Naive thymus-derived CD4-positive, alpha-beta T cell (primary cell): ENCODE data around the gene MSL3B.

Source experiments
- ATAC-seq: fragments of 150-1000 bp; cut with Tn5 transposase; 2 replicates; pipeline ENCODE4 v1.10.0; 2021; ENCODE audit warnings: mild to moderate bottlenecking, moderate library complexity
- CTCF ChIA-PET: fragments of 350-600 bp; sonication (Branson Sonifier 250); formaldehyde crosslinking; loops from one replicate; lab custom pipeline; 2021; ENCODE audit warnings: antibody characterized with exemption; lab: Charles Lee
- POLR2A ChIA-PET: fragments of 350-600 bp; sonication (Branson Sonifier 250); formaldehyde crosslinking; loops from one replicate; lab custom pipeline; 2021; ENCODE audit warnings: antibody characterized with exemption, inconsistent platforms; lab: Charles Lee
- DNase-seq, 9 donors: peaks; one replicate each; pipeline versions ENCODE4 v3.0.0 to v3.0.0-alpha.2; 2020 to 2022; ENCODE audit warnings: mixed read lengths in 1 of 9
- H3K27ac ChIP-seq: one replicate; pipeline ENCODE4 v1.7.0; 2013; ENCODE audit warnings: mild to moderate bottlenecking, low read depth, low read length, moderate library complexity
- H3K27me3 ChIP-seq, 2 donors: one replicate each; pipeline ENCODE4 v1.7.0; 2013; ENCODE audit warnings: low read length in 2 of 2, mild to moderate bottlenecking in 2 of 2, moderate library complexity in 2 of 2; ENCODE audit not compliant: control insufficient read depth in 2 of 2, insufficient read depth in 2 of 2
- H3K36me3 ChIP-seq, 3 experiments: 1 replicate in 2 of 3; 2 replicates in 1 of 3; pipeline ENCODE4 v1.7.0; 2013; ENCODE audit warnings: low read length in 3 of 3, mild to moderate bottlenecking in 3 of 3, moderate library complexity in 1 of 3; ENCODE audit not compliant: insufficient read depth in 3 of 3, control insufficient read depth in 2 of 3
- H3K4me1 ChIP-seq, 2 donors: one replicate each; pipeline ENCODE4 v1.7.0; 2013; ENCODE audit warnings: low read length in 2 of 2, mild to moderate bottlenecking in 2 of 2, moderate library complexity in 1 of 2; ENCODE audit not compliant: control insufficient read depth in 2 of 2, insufficient read depth in 2 of 2
- H3K4me3 ChIP-seq: 2 replicates; pipeline ENCODE4 v1.7.0; 2013; ENCODE audit warnings: mild to moderate bottlenecking, low read length
- H3K9me3 ChIP-seq, 3 experiments: 1 replicate in 2 of 3; 2 replicates in 1 of 3; pipeline ENCODE4 v1.7.0; 2013; ENCODE audit warnings: low read length in 3 of 3; ENCODE audit not compliant: control insufficient read depth in 2 of 3
- H3K27ac Mint-ChIP-seq, 9 donors: one replicate each; pipeline ENCODE4 v1.8.0; 2020 to 2022; ENCODE audit warnings: mixed read lengths in 9 of 9, mild to moderate bottlenecking in 8 of 9, moderate library complexity in 5 of 9, inconsistent platforms in 2 of 9
- H3K27me3 Mint-ChIP-seq, 5 donors: one replicate each; pipeline ENCODE4 v1.8.0; 2021 to 2022; ENCODE audit warnings: mixed read lengths in 5 of 5, mild to moderate bottlenecking in 1 of 5
- H3K36me3 Mint-ChIP-seq, 5 donors: one replicate each; pipeline ENCODE4 v1.8.0; 2020 to 2022; ENCODE audit warnings: mixed read lengths in 5 of 5, mild to moderate bottlenecking in 3 of 5, inconsistent platforms in 1 of 5
- H3K4me1 Mint-ChIP-seq, 7 donors: one replicate each; pipeline ENCODE4 v1.8.0; 2020 to 2022; ENCODE audit warnings: mixed read lengths in 7 of 7, mild to moderate bottlenecking in 3 of 7, inconsistent platforms in 1 of 7
- H3K4me3 Mint-ChIP-seq, 10 donors: one replicate each; pipeline ENCODE4 v1.8.0; 2020 to 2022; ENCODE audit warnings: mild to moderate bottlenecking in 10 of 10, mixed read lengths in 10 of 10, moderate library complexity in 6 of 10, inconsistent platforms in 2 of 10
- H3K9me3 Mint-ChIP-seq, 11 donors: one replicate each; pipeline ENCODE4 v1.8.0; 2020 to 2022; ENCODE audit warnings: mixed read lengths in 11 of 11, mild to moderate bottlenecking in 4 of 11, inconsistent platforms in 1 of 11, moderate library complexity in 1 of 11
- intact Hi-C, 2 donors: fragments of 100-400 bp; cut with micrococcal nuclease; formaldehyde crosslinking; loops; one replicate each; pipeline ENCODE4 v1.15.1; 2023

The MSL3B gene

DNA sequence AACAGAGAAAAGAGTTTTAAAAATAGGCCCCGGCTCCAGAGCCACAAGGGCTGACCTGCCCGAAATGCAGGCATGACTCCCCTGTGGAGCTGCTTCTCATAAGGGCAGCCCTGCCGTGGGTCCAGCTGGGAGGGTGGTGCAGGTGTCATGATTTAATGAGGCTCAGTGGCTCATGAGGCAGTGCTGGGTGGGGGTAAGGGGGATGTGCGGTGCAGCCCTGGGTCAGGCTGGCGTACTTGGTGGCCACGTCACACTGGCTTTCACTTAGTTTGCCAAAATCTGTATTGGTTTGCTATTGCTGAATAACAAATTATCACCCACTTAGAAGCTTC is 47.4 kb downstream of the MSL3B start:
- ATAC-seq (no peak), DNase-seq (no peak)
- Mint-ChIP-seq H3K27ac (peak overlapping the region in 1 of 9 donors; percentile 72), H3K27me3 (peaks cover 0 to 16% (median 5%) of the 10 kb centered on the region in 5 donors), H3K4me1 (no peaks in the 10 kb centered on the region), H3K4me3 (no peak overlapping the region), H3K9me3 (peaks cover 0 to 4% (median 0%) of the 10 kb centered on the region in 11 donors), H3K36me3 (no peaks in the 10 kb centered on the region)
- Histone ChIP-seq H3K4me1 (no peaks in the 10 kb centered on the region), H3K9me3 (no peaks in the 10 kb centered on the region), H3K27ac (no peak overlapping the region), H3K4me3 (no peak overlapping the region), H3K36me3 (no peaks in the 10 kb centered on the region), H3K27me3 (no peaks in the 10 kb centered on the region)
- CTCF ChIA-PET: no interaction called here
- intact Hi-C loops: no loop called here
- POLR2A ChIA-PET: no interaction called here

- H3K4me3 ChIP-seq: no peak overlapping the region
- ATAC-seq (no peak), DNase-seq (no peak)
- H3K27me3 Mint-ChIP-seq: peaks cover 0 to 16% (median 5%) of the 10 kb centered on the region in 5 donors
- CTCF ChIA-PET: no interaction called here
- H3K36me3 Mint-ChIP-seq: no peaks in the 10 kb centered on the region
- no peaks in the 10 kb centered on the region for H3K27me3 ChIP-seq
- no peaks in the 10 kb centered on the region for H3K4me1 Mint-ChIP-seq
- peaks cover 0 to 1% (median 0%) of the 10 kb centered on the region in 11 donors for H3K9me3 Mint-ChIP-seq
- H3K27ac ChIP-seq: no peak overlapping the region
- intact Hi-C loops: no loop called here
- peak overlapping the region in 1 of 9 donors; percentile 72 for H3K27ac Mint-ChIP-seq
- no peaks in the 10 kb centered on the region for H3K4me1 ChIP-seq
- H3K9me3 ChIP-seq: no peaks in the 10 kb centered on the region
- POLR2A ChIA-PET: no interaction called here
- H3K36me3 ChIP-seq: no peaks in the 10 kb centered on the region
- H3K4me3 Mint-ChIP-seq: no peak overlapping the region
These were observed 48.1 kb downstream of the MSL3B start for GRCh38 chr2:233819884-233820773.

GRCh38 chr2:233818639-233819621 is 49.3 kb downstream of the MSL3B start:
- no peaks in the 10 kb centered on the region for H3K27me3 ChIP-seq
- H3K9me3 ChIP-seq: no peaks in the 10 kb centered on the region
- POLR2A ChIA-PET: no interaction called here
- no peaks in the 10 kb centered on the region for H3K36me3 Mint-ChIP-seq
- no peak overlapping the region for H3K4me3 ChIP-seq
- no peak overlapping the region for H3K27ac ChIP-seq
- H3K4me1 ChIP-seq: no peaks in the 10 kb centered on the region
- peaks cover 0 to 20% (median 5%) of the 10 kb centered on the region in 5 donors for H3K27me3 Mint-ChIP-seq
- intact Hi-C loops: no loop called here
- no peak overlapping the region for H3K27ac Mint-ChIP-seq
- H3K36me3 ChIP-seq: no peaks in the 10 kb centered on the region
- peaks cover 0 to 1% (median 0%) of the 10 kb centered on the region in 11 donors for H3K9me3 Mint-ChIP-seq
- DNase-seq: peak in 1 of 9 donors; percentile 2
- H3K4me3 Mint-ChIP-seq: no peak overlapping the region
- ATAC-seq: no peak
- H3K4me1 Mint-ChIP-seq: no peaks in the 10 kb centered on the region
- CTCF ChIA-PET: no interaction called here

DNA sequence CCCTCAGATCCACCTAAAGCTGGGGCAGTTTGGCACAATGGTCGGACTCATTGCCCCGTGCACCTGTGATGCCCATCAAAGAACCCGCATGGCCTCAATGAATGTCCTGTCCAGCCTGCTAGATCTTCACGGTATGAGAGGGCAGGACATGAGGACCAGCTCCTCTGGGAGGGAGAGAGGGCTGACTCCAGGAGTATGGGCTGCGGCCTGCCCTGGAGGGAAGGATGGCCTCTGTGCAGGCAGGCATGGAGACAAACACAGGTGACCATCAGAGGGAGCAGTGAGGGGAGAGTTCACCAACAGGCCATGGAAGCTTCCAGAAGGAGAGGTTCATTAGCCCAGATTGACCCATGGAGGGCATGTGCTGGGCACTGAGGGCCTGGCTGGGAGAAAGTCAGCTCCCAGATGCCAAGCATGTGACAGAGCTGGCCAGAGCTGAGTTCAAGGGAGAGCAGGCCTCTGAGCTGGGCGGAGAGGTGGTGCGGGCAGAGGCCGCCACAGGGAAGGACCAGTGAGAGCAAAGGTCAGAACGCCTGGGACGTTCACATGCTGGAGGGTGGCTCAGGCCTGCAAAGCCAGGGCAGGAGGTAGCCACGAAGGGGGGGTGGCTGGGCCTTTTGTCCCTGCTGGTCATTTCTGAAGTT is 50.1 kb downstream of the MSL3B start:
- intact Hi-C loops: no loop called here
- H3K4me1 Mint-ChIP-seq: no peaks in the 10 kb centered on the region
- no peak overlapping the region for H3K27ac Mint-ChIP-seq
- ChIA-PET POLR2A (no interaction called here), CTCF (no interaction called here)
- no peak overlapping the region for H3K27ac ChIP-seq
- no peak overlapping the region for H3K4me3 ChIP-seq
- H3K36me3 Mint-ChIP-seq: no peaks in the 10 kb centered on the region
- H3K36me3 ChIP-seq: no peaks in the 10 kb centered on the region
- H3K9me3 ChIP-seq: no peaks in the 10 kb centered on the region
- peaks cover 0 to 1% (median 0%) of the 10 kb centered on the region in 11 donors for H3K9me3 Mint-ChIP-seq
- H3K4me1 ChIP-seq: no peaks in the 10 kb centered on the region
- H3K27me3 Mint-ChIP-seq: peaks cover 0 to 20% (median 5%) of the 10 kb centered on the region in 5 donors
- H3K27me3 ChIP-seq: no peaks in the 10 kb centered on the region
- ATAC-seq (no peak), DNase-seq (no peak)
- H3K4me3 Mint-ChIP-seq: no peak overlapping the region

DNA sequence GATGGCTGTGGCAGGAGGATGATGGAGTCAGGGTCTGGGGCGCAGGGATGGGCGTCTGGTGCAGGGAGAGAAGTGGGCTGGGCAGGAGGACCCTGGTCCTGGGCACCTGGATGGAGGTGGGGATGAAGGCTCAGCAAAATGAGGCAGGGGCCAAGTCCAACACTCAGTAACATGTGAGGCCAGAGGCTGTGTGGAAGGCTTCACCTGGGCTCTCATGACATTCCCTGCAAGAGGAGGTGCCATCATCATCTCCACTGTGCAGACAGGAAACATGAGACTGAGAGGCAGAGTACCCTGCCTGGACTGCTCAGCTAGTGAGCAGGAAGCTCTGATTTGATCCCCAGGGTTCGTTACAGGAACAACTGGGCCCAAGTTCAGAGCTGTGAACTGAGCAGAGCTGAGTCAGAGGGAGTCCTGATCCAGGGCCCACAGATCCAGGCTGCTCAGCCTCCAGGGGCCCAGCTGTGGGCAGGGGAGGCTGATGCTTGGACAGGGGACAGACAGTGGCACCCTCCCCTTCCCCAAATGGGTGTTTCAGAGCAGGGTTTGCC is 50.8 kb downstream of the MSL3B start:
- ATAC-seq: no peak
- no peaks in the 10 kb centered on the region for H3K36me3 ChIP-seq
- peaks cover 0 to 1% (median 0%) of the 10 kb centered on the region in 11 donors for H3K9me3 Mint-ChIP-seq
- no peak for DNase-seq
- H3K36me3 Mint-ChIP-seq: no peaks in the 10 kb centered on the region
- H3K27ac ChIP-seq: no peak overlapping the region
- H3K27me3 ChIP-seq: no peaks in the 10 kb centered on the region
- intact Hi-C loops: no loop called here
- no peak overlapping the region for H3K4me3 ChIP-seq
- no peaks in the 10 kb centered on the region for H3K9me3 ChIP-seq
- CTCF ChIA-PET: no interaction called here
- no peak overlapping the region for H3K4me3 Mint-ChIP-seq
- POLR2A ChIA-PET: no interaction called here
- H3K27ac Mint-ChIP-seq: no peak overlapping the region
- H3K4me1 Mint-ChIP-seq: no peaks in the 10 kb centered on the region
- no peaks in the 10 kb centered on the region for H3K4me1 ChIP-seq
- H3K27me3 Mint-ChIP-seq: peaks cover 0 to 23% (median 5%) of the 10 kb centered on the region in 5 donors

DNA sequence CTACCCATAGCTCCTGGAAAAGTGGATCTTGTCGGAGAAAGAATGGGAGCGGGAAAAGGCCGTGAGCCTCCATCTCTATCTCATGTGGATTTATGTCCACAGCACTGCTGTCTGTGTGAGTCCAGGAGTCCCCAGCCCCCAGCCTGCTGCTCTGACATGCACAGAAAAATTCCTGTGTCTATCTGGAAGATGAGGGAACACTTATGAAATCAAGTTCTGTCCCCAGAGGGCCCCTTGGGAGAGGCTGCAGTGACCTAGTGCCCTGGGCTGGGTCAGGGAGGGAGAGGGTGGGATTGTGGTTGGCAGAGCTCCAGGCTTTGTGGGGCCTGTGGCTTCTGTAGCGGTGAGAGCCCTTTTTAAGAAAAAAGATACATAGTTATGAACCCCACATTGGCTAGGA is 51.4 kb downstream of the MSL3B start:
- DNase-seq (no peak), ATAC-seq (no peak)
- Histone ChIP-seq H3K27me3 (no peaks in the 10 kb centered on the region), H3K9me3 (no peaks in the 10 kb centered on the region), H3K4me1 (no peaks in the 10 kb centered on the region), H3K27ac (no peak overlapping the region), H3K4me3 (no peak overlapping the region), H3K36me3 (no peaks in the 10 kb centered on the region)
- POLR2A ChIA-PET: no interaction called here
- Mint-ChIP-seq H3K4me1 (no peaks in the 10 kb centered on the region), H3K36me3 (no peaks in the 10 kb centered on the region), H3K9me3 (peaks cover 0 to 1% (median 0%) of the 10 kb centered on the region in 11 donors), H3K27ac (no peak overlapping the region), H3K27me3 (peaks cover 0 to 23% (median 5%) of the 10 kb centered on the region in 5 donors), H3K4me3 (no peak overlapping the region)
- intact Hi-C loops: no loop called here
- CTCF ChIA-PET: no interaction called here
